Putamen (tissue), 1 donor: Measurements from ENCODE around the gene STEAP1B.

ENCODE experiments used
- DNase-seq: peaks from one replicate; pipeline ENCODE4 v3.0.0-alpha.2; 2016; ENCODE audit warnings: low spot score

Gene STEAP1B

GRCh38 chr7:22400150-22400814 lies 99.7 kb downstream of the STEAP1B start:
- DNase-seq = no peak

GRCh38 chr7:22399546-22399945 lies 100.4 kb downstream of the STEAP1B start:
- no peak for DNase-seq

GRCh38 chr7:22399091-22399490 lies 100.9 kb downstream of the STEAP1B start:
- peak; percentile 54 for DNase-seq

- no peak for DNase-seq
These were observed 102.0 kb downstream of the STEAP1B start for GRCh38 chr7:22397981-22398380.

GRCh38 chr7:22395222-22395621 lies 104.8 kb downstream of the STEAP1B start:
- DNase-seq = no peak

GRCh38 chr7:22394739-22395138 lies 105.2 kb downstream of the STEAP1B start:
- no peak for DNase-seq

GRCh38 chr7:22393913-22394729 lies 105.9 kb downstream of the STEAP1B start:
- no peak for DNase-seq

- DNase-seq = no peak
These were observed 109.5 kb downstream of the STEAP1B start for GRCh38 chr7:22390516-22390915.

- no peak for DNase-seq
These were observed 110.1 kb downstream of the STEAP1B start for GRCh38 chr7:22389892-22390291.

- peak; percentile 64 for DNase-seq
These were observed 112.4 kb downstream of the STEAP1B start for GRCh38 chr7:22387583-22387982.

GRCh38 chr7:22386865-22387264 lies 113.1 kb downstream of the STEAP1B start:
- no peak for DNase-seq

- no peak for DNase-seq
These were observed 113.7 kb downstream of the STEAP1B start for GRCh38 chr7:22386206-22386858.

- no peak for DNase-seq
These were observed 114.7 kb downstream of the STEAP1B start for GRCh38 chr7:22385326-22385725.

- no peak for DNase-seq
These were observed 119.7 kb downstream of the STEAP1B start for GRCh38 chr7:22380333-22380732.

GRCh38 chr7:22378199-22378980 lies 121.6 kb downstream of the STEAP1B start:
- DNase-seq = no peak

GRCh38 chr7:22377703-22378102 lies 122.3 kb downstream of the STEAP1B start:
- DNase-seq = no peak

GRCh38 chr7:22375359-22376048 lies 124.5 kb downstream of the STEAP1B start:
- no peak for DNase-seq

- no peak for DNase-seq
These were observed 126.1 kb downstream of the STEAP1B start for GRCh38 chr7:22373911-22374310.

- no peak for DNase-seq
These were observed 126.6 kb downstream of the STEAP1B start for GRCh38 chr7:22373388-22373787.

- no peak for DNase-seq
These were observed 127.1 kb downstream of the STEAP1B start for GRCh38 chr7:22372863-22373262.

GRCh38 chr7:22371878-22372277 lies 128.1 kb downstream of the STEAP1B start:
- DNase-seq = no peak
